ENCODE measurements around the gene VGLL3.
"Not testable (repeated sequence)": the region's sequence is repeated elsewhere in the genome, so short reads cannot be mapped to it uniquely, and the experiment has no call there.

The VGLL3 gene

GRCh38 chr3:86989006-86989405, 1.9 kb downstream of the VGLL3 start:
- no peak for DNase-seq

- DNase-seq: no peak
Observed at GRCh38 chr3:86988235-86988634, 2.7 kb downstream of the VGLL3 start.

- no peak for DNase-seq
Observed at GRCh38 chr3:86987421-86987715, 3.6 kb downstream of the VGLL3 start.

- DNase-seq: no peak
Observed at GRCh38 chr3:86986671-86987420, 4.1 kb downstream of the VGLL3 start.

GRCh38 chr3:86985181-86985826, 5.6 kb downstream of the VGLL3 start:
- no peak for DNase-seq

- DNase-seq: no peak
Observed at GRCh38 chr3:86984271-86984670, 6.7 kb downstream of the VGLL3 start.

GRCh38 chr3:86982883-86983282, 8.1 kb downstream of the VGLL3 start:
- no peak for DNase-seq

GRCh38 chr3:86978111-86978551, 12.8 kb downstream of the VGLL3 start:
- DNase-seq: no peak

GRCh38 chr3:86976219-86976618, 14.7 kb downstream of the VGLL3 start:
- DNase-seq: no peak

GRCh38 chr3:86974177-86974576, 16.8 kb downstream of the VGLL3 start:
- not testable (repeated sequence) for DNase-seq

GRCh38 chr3:86973440-86973839, 17.5 kb downstream of the VGLL3 start:
- DNase-seq: no peak

GRCh38 chr3:86969500-86970189, 21.3 kb downstream of the VGLL3 start:
- DNase-seq: no peak

GRCh38 chr3:86968244-86968932, 22.6 kb downstream of the VGLL3 start:
- no peak for DNase-seq

GRCh38 chr3:86967062-86967461, 23.9 kb downstream of the VGLL3 start:
- no peak for DNase-seq

GRCh38 chr3:86965166-86965565, 25.8 kb downstream of the VGLL3 start:
- DNase-seq: no peak

GRCh38 chr3:86963611-86964010, 27.3 kb downstream of the VGLL3 start:
- DNase-seq: no peak

- no peak for DNase-seq
Observed at GRCh38 chr3:86961297-86961696, 29.7 kb downstream of the VGLL3 start.

GRCh38 chr3:86960550-86960949, 30.4 kb downstream of the VGLL3 start:
- DNase-seq: no peak

- DNase-seq: no peak
Observed at GRCh38 chr3:86958534-86958933, 32.4 kb downstream of the VGLL3 start.

- DNase-seq: no peak
Observed at GRCh38 chr3:86954747-86955146, 36.2 kb downstream of the VGLL3 start.

GRCh38 chr3:86954226-86954625, 36.7 kb downstream of the VGLL3 start:
- DNase-seq: no peak

- no peak for DNase-seq
Observed at GRCh38 chr3:86951322-86951721, 39.6 kb downstream of the VGLL3 start.

GRCh38 chr3:86950717-86951116, 40.2 kb downstream of the VGLL3 start:
- no peak for DNase-seq

GRCh38 chr3:86949850-86950249, 41.1 kb downstream of the VGLL3 start:
- no peak for DNase-seq
